IMR-90 (cell line): ENCODE data around the gene RNF180. TPM values are rescaled to one million over a fixed set of nuclear protein-coding genes. Genes with fewer than 3 reads are reported as not detected.

Experiments used
- ATAC-seq: fragments of 200-7000 bp; cut with Tn5 transposase; 2 replicates; pipeline ENCODE4 v1.9.1; 2020; ENCODE audit warnings: low read depth, mild to moderate bottlenecking, moderate library complexity
- BruUV-seq: library from RNA; stranded (reverse); fragments of 400-500 nt; replicated peaks from 2 replicates; lab custom pipeline; 2021; lab: Mats Ljungman, UMichigan
- CTCF ChIA-PET: fragments of 300-600 bp; formaldehyde crosslinking; extraction: SDS; loops from one replicate; lab custom pipeline; 2021; ENCODE audit warnings: antibody characterized with exemption; lab: Yijun Ruan, JAX
- POLR2A ChIA-PET: fragments of 300-600 bp; sonication (Branson Sonifier 250); formaldehyde crosslinking; loops from one replicate; lab custom pipeline; 2022; ENCODE audit warnings: antibody characterized with exemption; ENCODE audit not compliant: unreplicated experiment; lab: Charles Lee
- DNase-seq: peaks from one replicate; pipeline ENCODE4 v3.0.0; 2013
- H2AFZ ChIP-seq: replicated peaks from 2 replicates; pipeline ENCODE3; 2013; ENCODE audit warnings: low read length, mild to moderate bottlenecking; ENCODE audit not compliant: poor library complexity
- H2AK5ac ChIP-seq: 2 replicates; pipeline ENCODE4 v1.6.1; 2013; ENCODE audit warnings: low read depth, low read length, inconsistent platforms
- H2AK9ac ChIP-seq: replicated peaks from 2 replicates; pipeline ENCODE3; 2013; ENCODE audit warnings: mild to moderate bottlenecking, low read depth, low read length, moderate library complexity; ENCODE audit not compliant: poor library complexity
- H2BK120ac ChIP-seq: 2 replicates; pipeline ENCODE4 v1.6.1; 2013; ENCODE audit warnings: low read depth, low read length, inconsistent platforms
- H2BK15ac ChIP-seq: 3 replicates; pipeline ENCODE4 v1.6.1; 2013; ENCODE audit warnings: low read depth, low read length, inconsistent platforms
- H2BK20ac ChIP-seq: 2 replicates; pipeline ENCODE4 v1.6.1; 2013; ENCODE audit warnings: low read depth, mild to moderate bottlenecking, inconsistent platforms, low read length, moderate library complexity
- H2BK5ac ChIP-seq: 2 replicates; pipeline ENCODE4 v1.6.1; 2013; ENCODE audit warnings: mild to moderate bottlenecking, low read depth, low read length, inconsistent platforms; ENCODE audit not compliant: poor library complexity, severe bottlenecking
- H3K14ac ChIP-seq: replicated peaks from 2 replicates; pipeline ENCODE4 v1.6.1; 2013; ENCODE audit warnings: low read depth, low read length, inconsistent platforms
- H3K18ac ChIP-seq: 2 replicates; pipeline ENCODE4 v1.6.1; 2013; ENCODE audit warnings: low read depth, low read length, control low read depth
- H3K23ac ChIP-seq: 2 replicates; pipeline ENCODE4 v1.6.1; 2013; ENCODE audit warnings: low read depth, low read length, inconsistent platforms
- H3K27ac ChIP-seq: 2 replicates; pipeline ENCODE4 v1.5.1; 2013; ENCODE audit warnings: mild to moderate bottlenecking, control low read depth, low read length; ENCODE audit not compliant: insufficient read depth
- H3K27me3 ChIP-seq: 2 replicates; pipeline ENCODE4 v1.6.1; 2013; ENCODE audit warnings: low read length; ENCODE audit not compliant: control insufficient read depth, insufficient read depth
- H3K36me3 ChIP-seq: 2 replicates; pipeline ENCODE4 v1.6.1; 2013; ENCODE audit warnings: low read length, mixed read lengths; ENCODE audit not compliant: control insufficient read depth, insufficient read depth
- H3K4ac ChIP-seq: 2 replicates; pipeline ENCODE4 v1.6.1; 2013; ENCODE audit warnings: low read depth, low read length, inconsistent platforms
- H3K4me1 ChIP-seq: 2 replicates; pipeline ENCODE4 v1.6.1; 2013; ENCODE audit warnings: low read length, mixed read lengths; ENCODE audit not compliant: control insufficient read depth, insufficient read depth
- H3K4me2 ChIP-seq: 2 replicates; pipeline ENCODE4 v1.6.1; 2013; ENCODE audit warnings: low read depth, mild to moderate bottlenecking, control low read depth, low read length, moderate library complexity
- H3K4me3 ChIP-seq: 2 replicates; pipeline ENCODE4 v1.5.1; 2013; ENCODE audit warnings: low read depth, mild to moderate bottlenecking, control low read depth, low read length, moderate library complexity; ENCODE audit not compliant: insufficient read depth
- H3K56ac ChIP-seq: 2 replicates; pipeline ENCODE4 v1.6.1; 2013; ENCODE audit warnings: low read length, inconsistent platforms; ENCODE audit not compliant: insufficient read depth; ENCODE audit errors: extremely low read depth
- H3K79me1 ChIP-seq, 2 experiments: 2 replicates each; pipeline ENCODE4 v1.6.1; 2013; ENCODE audit warnings: low read length in 2 of 2, inconsistent platforms in 1 of 2, low read depth in 1 of 2
- H3K9ac ChIP-seq: 2 replicates; pipeline ENCODE4 v1.6.1; 2013; ENCODE audit warnings: low read depth, low read length, control low read depth
- H3K9me1 ChIP-seq: 2 replicates; pipeline ENCODE4 v1.6.1; 2013; ENCODE audit warnings: low read length, inconsistent platforms; ENCODE audit not compliant: insufficient read depth
- H3K9me3 ChIP-seq: 2 replicates; pipeline ENCODE4 v1.6.1; 2013; ENCODE audit warnings: low read length; ENCODE audit not compliant: control insufficient read depth, insufficient read depth
- H4K20me1 ChIP-seq: 2 replicates; pipeline ENCODE4 v1.6.1; 2013; ENCODE audit warnings: low read length, inconsistent platforms; ENCODE audit not compliant: insufficient read depth
- H4K5ac ChIP-seq: 2 replicates; pipeline ENCODE4 v1.6.1; 2013; ENCODE audit warnings: mild to moderate bottlenecking, low read depth, low read length, control low read depth
- H4K8ac ChIP-seq, 2 experiments: 2 replicates each; pipeline ENCODE4 v1.6.1; 2013; ENCODE audit warnings: low read depth in 2 of 2, low read length in 2 of 2, control low read depth in 1 of 2, inconsistent platforms in 1 of 2
- H4K91ac ChIP-seq: 2 replicates; pipeline ENCODE4 v1.6.1; 2013; ENCODE audit warnings: low read depth, low read length, inconsistent platforms; ENCODE audit not compliant: insufficient read depth
- BHLHE40 ChIP-seq: fragments of 150-350 bp; IDR thresholded peaks from 2 replicates; pipeline ENCODE4 v1.6.1; 2016; ENCODE audit warnings: mild to moderate bottlenecking, low read depth, low read length
- CEBPB ChIP-seq: IDR thresholded peaks from 2 replicates; pipeline ENCODE4 v1.6.1; 2012; ENCODE audit warnings: low read depth, low read length, improper control_type of control experiment
- CHD1 ChIP-seq: IDR thresholded peaks from 2 replicates; pipeline ENCODE4 v1.6.1; 2012; ENCODE audit warnings: low read depth, low read length, improper control_type of control experiment
- CTCF ChIP-seq: conservative IDR thresholded peaks from 2 replicates; pipeline ENCODE4 v1.5.1; 2012; ENCODE audit warnings: mild to moderate bottlenecking, low read depth, low read length, improper control_type of control experiment
- FOS ChIP-seq: fragments of 150-350 bp; IDR thresholded peaks from 2 replicates; pipeline ENCODE4 v1.6.1; 2016; ENCODE audit warnings: low read depth, low read length
- MAFK ChIP-seq: IDR thresholded peaks from 2 replicates; pipeline ENCODE4 v1.6.1; 2012; ENCODE audit warnings: low read depth, low read length, improper control_type of control experiment
- NFE2L2 ChIP-seq: fragments of 150-350 bp; IDR thresholded peaks from 2 replicates; pipeline ENCODE4 v1.6.1; 2016; ENCODE audit warnings: low read depth, mild to moderate bottlenecking, low read length
- POLR2A ChIP-seq: IDR thresholded peaks from 2 replicates; pipeline ENCODE4 v1.6.1; 2012; ENCODE audit warnings: mild to moderate bottlenecking, low read depth, low read length
- RAD21 ChIP-seq: IDR thresholded peaks from 2 replicates; pipeline ENCODE4 v1.6.1; 2012; ENCODE audit warnings: low read length, improper control_type of control experiment
- RCOR1 ChIP-seq: IDR thresholded peaks from 2 replicates; pipeline ENCODE4 v1.6.1; 2012; ENCODE audit warnings: mild to moderate bottlenecking, low read length, improper control_type of control experiment; ENCODE audit not compliant: insufficient replicate concordance
- RFX5 ChIP-seq: IDR thresholded peaks from 2 replicates; pipeline ENCODE4 v1.8.0; 2012; ENCODE audit warnings: low read depth, mild to moderate bottlenecking, low read length, moderate library complexity
- SMC3 ChIP-seq: fragments of 150-350 bp; IDR thresholded peaks from 2 replicates; pipeline ENCODE4 v1.6.1; 2016; ENCODE audit warnings: low read depth, mild to moderate bottlenecking, antibody characterized with exemption, low read length, moderate library complexity
- WGBS, 2 experiments: methylation state at CpG; one replicate each; pipeline versions ENCODE4 v1.1.5 to v1.1.7; 2013; ENCODE audit warnings: missing lambda C conversion rate in 2 of 2; ENCODE audit not compliant: insufficient read length in 1 of 2; ENCODE audit errors: extremely low coverage in 2 of 2; 5-methylcytosine and 5-hydroxymethylcytosine counted together
- dilution Hi-C: fragments of 300-500 bp; cut with HindIII; formaldehyde crosslinking; loops from one replicate; pipeline ENCODE4 v1.14.3; 2018; ENCODE audit warnings: low sequenced_read_pairs; ENCODE audit not compliant: unreplicated experiment
- in situ Hi-C: fragments of 300-500 bp; cut with MboI; formaldehyde crosslinking; loops from 3 replicates; pipeline ENCODE4 v1.14.3; 2019; ENCODE audit warnings: low sequenced_read_pairs, inconsistent platforms, mixed read lengths
- intact Hi-C: fragments of 100-400 bp; cut with micrococcal nuclease; formaldehyde crosslinking; loops from 2 replicates; pipeline ENCODE4 v1.10.0; 2022
- polyA plus RNA-seq, 3 experiments: library from polyadenylated mRNA; depleted of rRNA; stranded (reverse); fragments of >200 nt; gene quantifications; 2 replicates each; pipeline ENCODE4 v1.2.3, GENCODE V29; 2012; ENCODE audit warnings: low replicate concordance in 1 of 3
- total RNA-seq: library from RNA; depleted of rRNA; stranded (reverse); fragments of >200 nt; gene quantifications from 2 replicates; pipeline ENCODE4 v1.2.3, GENCODE V29; 2012
- TF ChIP-seq, protein P1 (sequence below): fragments of 150-350 bp; IDR thresholded peaks from 2 replicates; pipeline ENCODE4 v1.6.1; 2017; ENCODE audit warnings: mild to moderate bottlenecking, antibody characterized with exemption, low read length, low read depth

The RNF180 gene
- total and polyA plus RNA-seq, 2 of the 4 experiments (the other 2 are of a cell fraction): 0.02 to 0.36 TPM

DNA sequence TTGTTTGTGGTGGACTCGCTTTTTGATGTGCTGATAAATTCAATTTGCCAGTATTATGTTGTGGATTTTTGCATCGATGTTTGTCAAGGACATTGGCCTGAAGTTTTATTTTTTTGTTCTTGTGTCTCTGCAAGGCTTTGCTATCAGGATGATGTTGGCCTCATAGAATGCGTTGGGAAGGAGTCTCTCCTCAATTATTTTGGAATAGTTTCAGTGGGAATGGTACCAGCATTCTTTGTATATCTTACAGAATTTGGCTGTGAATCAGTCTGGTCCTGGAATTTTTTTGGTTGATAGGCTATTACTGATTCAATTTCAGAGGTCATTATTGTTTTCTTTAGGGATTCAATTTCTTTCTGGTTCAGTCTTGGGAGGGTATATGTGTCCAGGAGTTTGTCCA, 198.8 kb downstream of the RNF180 start:
- Histone ChIP-seq H2AK9ac (no peak overlapping the region), H4K8ac (no peak overlapping the region), H3K4ac (no peak overlapping the region), H3K23ac (no peak overlapping the region), H2BK5ac (no peak overlapping the region), H3K4me1 (no peaks in the 10 kb centered on the region), H4K20me1 (no peaks in the 10 kb centered on the region), H3K18ac (no peak overlapping the region), H3K4me3 (no peak overlapping the region), H3K14ac (no peak overlapping the region), H3K27me3 (no peaks in the 10 kb centered on the region), H3K36me3 (no peaks in the 10 kb centered on the region), H2AFZ (no peak overlapping the region), H3K9me1 (no peaks in the 10 kb centered on the region), H2BK15ac (no peak overlapping the region), H3K79me1 (no peaks in the 10 kb centered on the region), H2AK5ac (no peak overlapping the region), H3K9ac (no peak overlapping the region), H4K5ac (no peak overlapping the region), H3K56ac (no peak overlapping the region), H2BK20ac (no peak overlapping the region), H2BK120ac (no peak overlapping the region), H4K91ac (no peak overlapping the region), H3K27ac (no peak overlapping the region), H3K4me2 (no peak overlapping the region), H3K9me3 (no peaks in the 10 kb centered on the region)
- ATAC-seq (no peak), DNase-seq (no peak)
- POLR2A ChIA-PET: no interaction called here
- CTCF ChIA-PET: no interaction called here
- 31% methylated on average over 2 of the region's 3 CpGs; no CpG with 5 or more reads in 1 of the 2 experiments for WGBS, 2 experiments
- no TSS peak for BruUV-seq
- dilution Hi-C loops: no loop called here
- TF ChIP-seq SMC3 (no peak), CEBPB (no peak), FOS (no peak), CHD1 (no peak), MAFK (no peak), NFE2L2 (no peak), BHLHE40 (no peak), RAD21 (no peak), POLR2A (no peak), RFX5 (no peak), RCOR1 (no peak), CTCF (no peak)
- TF ChIP-seq, protein P1, sequence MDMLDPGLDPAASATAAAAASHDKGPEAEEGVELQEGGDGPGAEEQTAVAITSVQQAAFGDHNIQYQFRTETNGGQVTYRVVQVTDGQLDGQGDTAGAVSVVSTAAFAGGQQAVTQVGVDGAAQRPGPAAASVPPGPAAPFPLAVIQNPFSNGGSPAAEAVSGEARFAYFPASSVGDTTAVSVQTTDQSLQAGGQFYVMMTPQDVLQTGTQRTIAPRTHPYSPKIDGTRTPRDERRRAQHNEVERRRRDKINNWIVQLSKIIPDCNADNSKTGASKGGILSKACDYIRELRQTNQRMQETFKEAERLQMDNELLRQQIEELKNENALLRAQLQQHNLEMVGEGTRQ: no peak
- in situ Hi-C loops: no loop called here
- intact Hi-C loops: no loop called here
